Mucosa of descending colon (tissue), 3 donors: ENCODE measurements around the gene CPED1. TPM values are rescaled to one million over a fixed set of nuclear protein-coding genes. Genes with fewer than 3 reads are reported as not detected.

Experiments
- ATAC-seq: fragments of 200-7000 bp; cut with Tn5 transposase; one replicate; pipeline ENCODE4 v1.9.1; 2020; ENCODE audit warnings: mild to moderate bottlenecking, moderate library complexity
- DNase-seq, 3 donors: peaks; one replicate each; pipeline ENCODE4 v3.0.0-alpha.2; 2020
- H3K36me3 ChIP-seq: fragments of 200-600 bp; one replicate; pipeline ENCODE4 v1.8.0; 2021; ENCODE audit warnings: low read depth, mild to moderate bottlenecking
- H3K4me1 ChIP-seq: fragments of 200-600 bp; one replicate; pipeline ENCODE4 v1.8.0; 2021; ENCODE audit warnings: low read depth, mild to moderate bottlenecking
- H3K4me3 ChIP-seq: fragments of 200-600 bp; one replicate; pipeline ENCODE4 v1.8.0; 2021; ENCODE audit warnings: mild to moderate bottlenecking
- H3K9me3 ChIP-seq: fragments of 200-600 bp; one replicate; pipeline ENCODE4 v1.8.0; 2021; ENCODE audit warnings: mild to moderate bottlenecking
- CTCF ChIP-seq: fragments of 200-600 bp; IDR thresholded peaks from one replicate; pipeline ENCODE4 v1.8.0; 2022; ENCODE audit warnings: antibody characterized with exemption, mild to moderate bottlenecking
- intact Hi-C, 2 donors: fragments of 100-400 bp; cut with DNase I in 1 of 2; cut with micrococcal nuclease in 1 of 2; formaldehyde crosslinking; loops; one replicate each; pipeline versions ENCODE4 v1.11.0 to v1.11.1; 2022; cut with DNase I, micrococcal nuclease
- total RNA-seq, 3 donors: library from RNA; stranded (reverse); fragmentation: NEBNext Ultra II Directional in 2 of 3; extraction: Animal tissue kit (Norgen Biotek cat#: 25700) in 2 of 3; gene quantifications; one replicate each; pipeline versions ENCODE4 v1.2.1 to v1.2.4, GENCODE V29; 2021 to 2023
- donor health status: DM: no; HTN: no; CAD: no; lungs with moderate emphysema.
- donor health status: DM: no; HTN: no; CAD: no.
- donor health status: DM: no; HTN: yes; CAD: no.

CPED1 gene
- total RNA-seq, 3 donors from 2014 or later, result 6.5 to 67.7 (median 8.8) TPM

GRCh38 chr7:121192834-121193233 lies 204.3 kb downstream of the CPED1 start:
- DNase-seq (no peak), ATAC-seq (no peak)
- Histone ChIP-seq H3K4me1 (peaks cover under 1% of the 10 kb centered on the region), H3K9me3 (no peaks in the 10 kb centered on the region), H3K4me3 (no peak overlapping the region), H3K36me3 (no peaks in the 10 kb centered on the region)
- TF ChIP-seq CTCF, result no peak
- intact Hi-C loops, result no loop called here

GRCh38 chr7:121195010-121195409 lies 206.5 kb downstream of the CPED1 start:
- DNase-seq (no peak), ATAC-seq (no peak)
- intact Hi-C loops, result no loop called here
- TF ChIP-seq CTCF, result no peak
- Histone ChIP-seq H3K9me3 (no peaks in the 10 kb centered on the region), H3K4me1 (no peaks in the 10 kb centered on the region), H3K36me3 (no peaks in the 10 kb centered on the region), H3K4me3 (no peak overlapping the region)

GRCh38 chr7:121195874-121196273 lies 207.4 kb downstream of the CPED1 start:
- no peak for TF ChIP-seq CTCF
- intact Hi-C loops, result no loop called here
- Histone ChIP-seq H3K9me3 (no peaks in the 10 kb centered on the region), H3K36me3 (no peaks in the 10 kb centered on the region), H3K4me3 (no peak overlapping the region), H3K4me1 (no peaks in the 10 kb centered on the region)
- ATAC-seq (no peak), DNase-seq (no peak)

GRCh38 chr7:121196286-121196685 lies 207.8 kb downstream of the CPED1 start:
- TF ChIP-seq CTCF, result no peak
- ATAC-seq, result no peak
- no peaks in the 10 kb centered on the region for H3K36me3 ChIP-seq
- intact Hi-C loops, result no loop called here
- no peaks in the 10 kb centered on the region for H3K4me1 ChIP-seq
- H3K9me3 ChIP-seq, result no peaks in the 10 kb centered on the region
- DNase-seq, result no peak
- no peak overlapping the region for H3K4me3 ChIP-seq

GRCh38 chr7:121197455-121197854 lies 208.9 kb downstream of the CPED1 start:
- TF ChIP-seq CTCF, result no peak
- Histone ChIP-seq H3K4me3 (no peak overlapping the region), H3K4me1 (no peaks in the 10 kb centered on the region), H3K9me3 (no peaks in the 10 kb centered on the region), H3K36me3 (no peaks in the 10 kb centered on the region)
- DNase-seq (no peak), ATAC-seq (no peak)
- intact Hi-C loops, result no loop called here

GRCh38 chr7:121198502-121198901 lies 210.0 kb downstream of the CPED1 start:
- ATAC-seq, result no peak
- intact Hi-C loops, result no loop called here
- Histone ChIP-seq H3K36me3 (no peaks in the 10 kb centered on the region), H3K9me3 (no peaks in the 10 kb centered on the region), H3K4me3 (no peak overlapping the region), H3K4me1 (no peaks in the 10 kb centered on the region)
- DNase-seq, result no peak
- TF ChIP-seq CTCF, result no peak
